GM13976 (cell line): ENCODE results near the gene MIER3.

Experiments
- DNase-seq: peaks from one replicate; pipeline ENCODE4 v3.0.0; 2012; ENCODE audit warnings: low spot score
- in situ Hi-C: fragments of 300-500 bp; cut with MboI; formaldehyde crosslinking; loops from one replicate; pipeline ENCODE4 v1.12.0; 2022; ENCODE audit warnings: low sequenced_read_pairs, mixed read lengths, inconsistent platforms; ENCODE audit not compliant: unreplicated experiment
- TF ChIP-seq, protein P1 (sequence below): IDR thresholded peaks from 2 replicates; pipeline ENCODE4 v1.5.1; 2012; ENCODE audit warnings: borderline replicate concordance, mild to moderate bottlenecking; ENCODE audit not compliant: insufficient read depth; ENCODE audit errors: extremely low read depth, missing control alignments, control extremely low read depth

The MIER3 gene

DNA sequence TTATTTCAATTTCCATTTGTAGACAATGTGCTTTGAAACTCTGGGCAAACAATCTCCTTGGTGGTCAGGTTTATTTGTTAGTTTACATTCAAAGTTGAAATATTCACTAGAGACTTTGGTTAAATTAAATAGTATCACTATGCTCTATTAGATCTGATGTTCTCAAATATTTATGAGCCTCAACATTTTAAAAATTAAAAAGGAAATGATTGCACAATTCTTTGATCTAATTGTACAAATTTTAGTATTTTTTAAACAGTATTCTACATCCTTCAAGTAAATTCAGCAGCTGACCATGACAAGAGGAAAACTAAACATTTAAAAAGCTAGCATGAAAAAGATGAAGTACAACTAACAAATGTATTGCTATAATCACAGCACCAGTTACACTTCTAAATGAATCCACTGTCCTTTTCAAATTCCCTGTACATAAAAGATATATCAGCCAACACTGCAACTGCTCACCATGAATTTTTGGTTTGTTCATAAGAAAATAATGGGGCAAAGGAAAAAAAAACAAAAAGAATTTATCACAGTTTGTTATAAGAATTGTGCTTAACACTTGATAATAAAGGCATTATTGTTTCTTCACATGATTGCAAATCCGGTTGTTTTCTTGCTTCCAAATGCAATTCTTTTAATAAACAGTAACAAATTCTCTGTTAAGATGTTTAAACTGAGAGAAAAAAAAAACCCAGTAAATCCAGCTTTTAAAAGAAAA lies 31.8 kb downstream of the MIER3 start:
- DNase-seq, result no peak
- TF ChIP-seq, protein P1, sequence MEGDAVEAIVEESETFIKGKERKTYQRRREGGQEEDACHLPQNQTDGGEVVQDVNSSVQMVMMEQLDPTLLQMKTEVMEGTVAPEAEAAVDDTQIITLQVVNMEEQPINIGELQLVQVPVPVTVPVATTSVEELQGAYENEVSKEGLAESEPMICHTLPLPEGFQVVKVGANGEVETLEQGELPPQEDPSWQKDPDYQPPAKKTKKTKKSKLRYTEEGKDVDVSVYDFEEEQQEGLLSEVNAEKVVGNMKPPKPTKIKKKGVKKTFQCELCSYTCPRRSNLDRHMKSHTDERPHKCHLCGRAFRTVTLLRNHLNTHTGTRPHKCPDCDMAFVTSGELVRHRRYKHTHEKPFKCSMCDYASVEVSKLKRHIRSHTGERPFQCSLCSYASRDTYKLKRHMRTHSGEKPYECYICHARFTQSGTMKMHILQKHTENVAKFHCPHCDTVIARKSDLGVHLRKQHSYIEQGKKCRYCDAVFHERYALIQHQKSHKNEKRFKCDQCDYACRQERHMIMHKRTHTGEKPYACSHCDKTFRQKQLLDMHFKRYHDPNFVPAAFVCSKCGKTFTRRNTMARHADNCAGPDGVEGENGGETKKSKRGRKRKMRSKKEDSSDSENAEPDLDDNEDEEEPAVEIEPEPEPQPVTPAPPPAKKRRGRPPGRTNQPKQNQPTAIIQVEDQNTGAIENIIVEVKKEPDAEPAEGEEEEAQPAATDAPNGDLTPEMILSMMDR, result no peak
- in situ Hi-C loops, result no loop called here

DNA sequence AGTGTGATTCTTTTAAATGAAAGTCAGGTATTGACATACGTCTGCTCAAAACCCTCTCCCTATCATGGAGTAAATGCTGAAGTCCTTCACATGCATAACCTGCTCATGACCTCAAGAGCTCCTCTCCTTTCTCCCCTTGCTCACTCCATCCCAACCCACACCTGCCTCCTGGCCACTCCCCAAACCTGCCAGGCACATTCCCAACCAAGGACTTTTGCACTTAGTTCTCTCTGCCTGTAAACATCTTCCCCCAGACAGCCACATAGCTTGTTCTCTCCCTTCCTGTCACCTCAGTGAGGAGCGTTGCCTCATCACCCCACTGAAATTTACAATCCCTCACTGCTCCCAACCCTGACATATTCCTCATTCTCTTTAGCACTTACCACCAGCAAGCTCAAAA lies 33.9 kb downstream of the MIER3 start:
- DNase-seq, result no peak
- TF ChIP-seq, protein P1, result no peak
- in situ Hi-C loops, result no loop called here

DNA sequence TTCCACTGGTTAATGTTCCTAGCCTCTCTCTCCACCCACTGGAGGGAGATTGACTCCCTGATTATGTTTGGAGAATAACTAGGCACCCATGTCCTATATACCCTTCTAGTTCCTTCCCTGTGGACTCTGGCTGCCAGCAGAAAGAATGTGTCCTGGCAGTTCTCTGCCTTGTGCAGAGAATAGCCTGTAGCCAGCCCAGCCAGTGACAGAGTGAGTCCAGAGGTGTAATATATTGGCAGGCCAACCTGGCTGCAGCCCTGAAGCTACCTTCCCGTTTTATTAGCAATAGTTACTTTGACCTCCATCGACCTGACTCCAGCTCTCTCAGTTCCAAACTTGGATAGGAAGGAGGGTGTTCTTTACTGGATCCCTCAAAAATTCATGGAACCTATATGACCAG lies 34.4 kb downstream of the MIER3 start:
- in situ Hi-C loops, result no loop called here

DNA sequence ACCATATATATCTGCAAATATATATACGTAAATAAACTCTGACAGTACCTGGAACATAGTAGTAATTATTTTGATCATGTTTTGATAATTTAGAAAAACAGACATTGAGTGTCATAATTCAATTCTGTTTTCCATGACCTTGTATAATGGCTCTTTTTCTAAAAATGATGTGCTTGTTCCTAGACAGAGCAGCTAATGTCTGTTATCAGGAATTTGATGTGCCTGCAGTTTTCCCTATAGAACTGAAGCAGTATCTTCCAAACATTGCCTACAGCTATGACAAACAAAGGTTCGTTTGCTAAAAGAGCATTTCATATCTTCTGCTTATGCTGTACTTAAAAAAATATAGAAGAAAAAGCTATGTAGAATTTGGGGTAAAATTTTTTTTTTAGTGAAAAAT lies 37.2 kb downstream of the MIER3 start:
- TF ChIP-seq, protein P1, result no peak
- DNase-seq, result no peak
- in situ Hi-C loops, result no loop called here

More for the DNA sequence above, 34.4 kb downstream of the MIER3 start:
- DNase-seq, result no peak
- TF ChIP-seq, protein P1, result no peak

DNA sequence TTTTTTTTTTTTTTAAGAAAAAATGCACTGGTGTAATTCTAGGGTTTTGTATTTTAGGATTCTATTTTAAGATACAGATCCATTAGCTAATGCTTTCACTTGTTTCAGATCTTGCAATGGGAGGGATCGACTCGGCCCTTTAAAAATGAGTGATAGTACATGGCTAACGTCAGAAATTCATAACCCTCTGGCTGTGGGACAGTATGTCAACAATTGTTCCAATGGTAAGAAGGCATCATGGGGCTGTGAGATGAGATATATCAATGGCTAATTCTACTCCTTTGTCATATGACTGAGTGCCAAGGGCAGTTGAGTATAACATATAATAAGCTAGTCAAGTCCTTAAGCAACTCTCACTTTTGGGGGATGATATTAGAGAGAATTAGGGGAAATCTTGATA lies 38.2 kb downstream of the MIER3 start:
- in situ Hi-C loops, result no loop called here
- TF ChIP-seq, protein P1, result no peak
- DNase-seq, result no peak

DNA sequence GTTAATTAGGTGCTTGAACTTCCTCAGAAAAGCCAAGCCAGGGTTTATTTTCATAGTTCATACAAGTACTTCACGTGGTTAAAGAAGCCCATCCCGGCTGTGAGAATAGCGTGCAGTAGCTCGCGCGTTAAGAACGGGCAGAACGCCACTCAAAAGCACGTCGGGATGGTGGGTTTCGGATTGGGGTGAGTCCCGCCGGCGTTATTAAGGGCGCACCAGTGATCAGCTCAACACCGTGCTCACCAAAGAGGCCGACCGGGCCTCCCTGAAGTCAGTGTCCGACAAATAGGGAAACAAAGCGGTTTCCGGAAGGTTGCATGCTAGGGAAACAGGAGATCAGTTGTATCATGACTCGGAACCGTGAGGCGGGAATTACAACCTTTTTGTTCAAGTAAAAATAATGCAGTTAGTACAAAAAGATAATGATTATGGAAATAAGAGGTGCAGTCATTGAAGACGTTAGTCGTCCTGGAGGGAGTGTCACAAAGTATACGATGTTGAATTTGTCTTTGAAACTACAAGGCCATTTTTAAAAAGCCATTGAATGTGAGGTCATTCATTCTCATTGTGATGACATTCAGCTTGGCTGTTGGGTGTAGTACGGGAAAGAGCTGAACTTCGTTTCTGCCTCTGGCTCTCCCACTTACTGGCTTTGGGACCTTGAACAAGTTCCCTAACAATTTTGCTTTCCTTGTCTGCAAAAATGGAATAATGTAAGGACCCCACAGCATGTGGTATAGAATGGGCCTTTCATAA lies 41.5 kb downstream of the MIER3 start:
- in situ Hi-C loops, result no loop called here
- peak; percentile 4 for DNase-seq
- TF ChIP-seq, protein P1, result no peak
